Suppressor macrophage treated with lipopolysaccharide for 4 hours (primary cell): ENCODE results near the gene MGRN1.

Experiments used
- DNase-seq: peaks from one replicate; pipeline ENCODE4 v3.0.0-alpha.2; 2020

Gene MGRN1

DNA sequence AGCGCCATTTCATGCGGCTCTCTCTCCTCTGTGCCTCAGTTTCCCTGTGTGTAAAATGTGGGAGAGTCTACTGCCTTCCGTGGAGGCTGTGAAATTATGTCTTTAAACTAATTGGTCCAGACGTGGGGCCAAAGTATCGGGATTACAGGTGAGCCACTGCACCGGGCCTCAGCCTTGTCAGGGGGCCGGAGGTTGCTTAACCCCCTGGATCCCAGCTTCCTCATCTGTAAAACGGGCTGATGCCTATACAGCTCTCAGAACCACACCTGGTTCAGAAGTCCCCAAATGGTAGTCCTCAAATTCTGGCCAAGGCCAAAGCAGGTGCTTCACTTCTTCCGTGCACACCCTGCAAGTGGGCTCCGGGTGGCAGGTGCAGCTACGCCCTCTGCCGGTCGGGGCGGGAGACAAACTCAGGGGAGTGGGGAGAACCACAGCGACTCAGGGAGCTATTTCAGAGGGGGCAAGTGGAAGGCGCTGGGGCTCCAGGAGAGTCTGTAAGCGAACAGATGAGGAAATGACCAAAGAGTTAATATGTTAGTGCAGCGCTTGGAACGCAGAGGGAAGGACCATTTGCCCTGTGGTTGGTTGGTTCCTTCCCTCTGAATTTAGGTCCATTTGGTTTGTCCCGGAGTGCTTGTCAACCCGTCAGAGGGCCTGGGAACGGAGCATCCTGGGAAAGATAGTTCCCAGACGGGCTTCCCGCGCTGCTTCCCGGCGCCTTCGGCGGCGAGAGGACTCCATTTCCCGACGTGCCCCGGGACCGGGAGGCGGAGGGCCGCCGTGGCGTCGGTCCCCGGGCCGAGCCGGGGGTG lies at the start of gene MGRN1:
Gene MGRN1 (plus strand): TSS at position 812 of the 812 bp plus-strand sequence. CDS start 135 bp downstream, outside the sequence.
- peak; percentile 99 for DNase-seq

DNA sequence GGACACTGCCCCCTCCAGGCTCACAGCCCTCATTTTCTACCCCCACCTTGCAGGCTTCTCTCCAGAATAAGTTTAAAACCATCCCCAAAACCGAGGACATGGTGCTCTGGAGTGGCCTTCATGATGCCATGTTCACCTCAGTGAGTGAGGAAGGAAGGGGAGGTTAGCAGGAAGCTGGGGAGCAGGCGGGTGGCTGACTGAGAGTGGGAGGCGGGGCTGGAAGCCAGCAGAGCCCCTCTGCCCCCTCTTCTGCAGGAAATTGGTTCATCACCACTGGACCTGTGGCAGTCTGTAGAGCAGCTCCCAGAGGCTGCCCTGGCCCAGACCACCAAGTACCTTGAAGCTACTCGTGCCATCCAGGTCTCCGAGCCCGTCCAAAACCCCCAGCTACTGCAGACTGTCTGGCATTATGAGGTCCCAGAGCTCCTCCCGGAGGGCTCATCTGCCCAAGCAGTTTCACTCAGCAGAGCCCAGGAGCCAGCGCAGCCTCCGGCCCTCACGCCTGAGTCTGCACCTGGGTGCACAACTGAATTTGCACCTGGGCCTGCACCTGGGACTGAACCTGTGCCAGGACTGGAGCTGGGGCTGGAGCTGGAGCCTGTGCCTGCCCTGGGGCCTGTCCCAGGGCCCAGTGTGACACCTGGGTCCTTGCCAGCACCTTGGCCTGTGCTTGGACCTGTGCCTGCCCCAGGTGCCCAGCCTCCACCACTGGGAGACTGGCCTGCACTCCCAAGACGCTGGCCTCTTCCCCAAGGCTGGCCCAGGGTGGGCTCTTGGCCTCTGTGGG lies 49.5 kb upstream of the MGRN1 start:
- no peak for DNase-seq

DNA sequence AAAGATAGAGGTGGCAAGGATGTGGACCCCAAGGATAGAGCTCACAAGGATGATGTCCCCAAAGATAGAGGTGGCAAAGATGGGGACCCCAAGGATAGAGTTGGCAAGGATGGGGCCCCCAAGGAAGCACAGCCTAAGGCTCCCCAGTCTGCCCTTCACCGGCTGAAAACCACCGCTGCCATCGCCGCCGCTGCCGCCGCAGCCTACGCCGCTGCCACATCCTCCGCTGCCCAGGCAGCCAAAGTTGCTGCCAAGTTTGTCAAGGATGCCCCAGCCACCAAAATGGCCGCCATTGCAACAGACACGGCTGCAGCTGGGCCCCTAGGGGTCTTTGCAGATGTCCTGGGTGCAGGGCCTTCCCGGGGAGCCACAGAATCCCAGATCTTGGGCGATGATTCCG lies 48.6 kb upstream of the MGRN1 start:
- no peak for DNase-seq

DNA sequence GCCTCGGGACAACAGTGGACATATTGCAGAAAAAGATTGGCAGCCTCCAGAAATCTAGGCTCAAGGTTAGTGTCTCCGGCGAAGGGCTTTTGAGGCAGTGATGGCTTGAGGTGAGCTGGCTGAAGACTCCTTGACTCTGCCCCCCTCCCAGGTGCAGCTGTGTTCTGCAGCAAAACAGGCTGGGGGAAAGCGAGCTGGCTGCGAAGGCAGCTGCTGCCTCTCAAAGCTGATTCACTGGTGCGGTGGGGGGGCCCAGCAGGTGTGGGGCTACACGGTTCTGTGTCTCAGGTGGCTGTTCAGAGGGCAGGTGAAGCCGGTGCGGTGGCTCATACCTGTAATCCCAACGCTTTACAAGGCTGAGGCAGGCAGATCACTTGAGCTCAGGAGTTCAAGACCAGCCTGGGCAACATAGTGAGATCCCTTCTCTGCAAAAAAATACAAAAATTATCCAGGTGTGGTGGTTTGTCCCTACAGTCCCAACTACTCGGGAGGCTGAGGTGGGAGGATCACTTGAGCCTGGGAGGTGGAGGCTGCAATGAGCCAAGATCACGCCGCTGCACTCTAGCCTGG lies 45.6 kb upstream of the MGRN1 start:
- no peak for DNase-seq

DNA sequence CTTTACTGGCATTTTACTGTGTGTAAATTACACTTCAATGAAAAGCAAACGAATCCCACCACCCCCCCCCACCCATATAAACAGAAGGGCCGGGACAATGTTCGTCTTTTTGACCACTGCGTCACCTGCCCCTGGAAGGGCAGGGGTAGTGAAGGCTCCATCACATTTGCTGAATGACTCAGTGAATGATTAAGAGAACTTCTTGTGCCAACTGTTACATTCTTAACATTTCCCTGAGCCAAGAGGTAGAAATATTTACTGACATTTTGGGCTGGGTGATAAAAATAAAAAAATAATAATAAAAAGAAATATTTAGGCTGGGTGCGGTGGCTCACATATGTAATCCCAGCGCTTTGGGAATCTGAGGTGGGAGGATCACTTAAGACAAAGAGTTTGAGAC lies 44.4 kb upstream of the MGRN1 start:
- no peak for DNase-seq

DNA sequence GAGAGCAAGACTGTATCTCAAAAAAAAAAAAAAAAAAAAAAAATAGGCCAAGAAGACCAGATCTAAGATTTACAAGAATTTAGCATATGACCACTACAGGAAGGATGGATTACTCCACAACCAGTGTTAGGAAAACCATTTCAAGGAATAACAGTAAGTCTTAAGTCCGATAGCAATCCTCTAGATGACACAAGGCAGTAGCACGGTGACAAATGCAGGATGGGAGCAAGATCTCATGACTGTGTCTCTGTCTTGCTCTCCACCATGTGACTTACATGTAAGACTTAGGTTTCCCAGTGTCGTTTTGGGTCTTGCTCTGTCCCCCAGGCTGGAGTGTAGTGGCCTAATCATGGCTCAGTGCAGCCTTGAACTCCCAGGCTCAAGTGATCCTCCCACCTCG lies 40.7 kb upstream of the MGRN1 start:
- peak; percentile 45 for DNase-seq

DNA sequence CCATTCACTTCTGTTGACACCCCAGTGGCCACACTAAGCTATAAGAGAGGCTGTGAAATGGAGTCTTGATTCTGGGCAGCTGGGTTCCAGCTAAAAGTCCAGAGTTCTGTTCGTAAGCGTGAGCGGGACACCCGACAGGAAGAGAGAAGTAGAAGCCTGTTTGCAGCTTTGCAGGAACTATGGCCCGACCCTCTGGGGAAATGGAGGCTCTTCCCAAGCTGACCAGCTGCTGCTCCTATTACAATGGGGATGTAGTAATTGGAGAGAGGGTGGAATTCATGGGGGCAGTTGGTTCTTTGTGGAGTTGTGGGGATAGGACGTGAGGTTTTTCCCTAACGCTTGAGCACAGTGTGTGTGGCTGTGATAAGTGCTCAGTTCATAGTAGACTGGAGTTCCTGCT lies 38.3 kb upstream of the MGRN1 start:
- DNase-seq, result no peak

DNA sequence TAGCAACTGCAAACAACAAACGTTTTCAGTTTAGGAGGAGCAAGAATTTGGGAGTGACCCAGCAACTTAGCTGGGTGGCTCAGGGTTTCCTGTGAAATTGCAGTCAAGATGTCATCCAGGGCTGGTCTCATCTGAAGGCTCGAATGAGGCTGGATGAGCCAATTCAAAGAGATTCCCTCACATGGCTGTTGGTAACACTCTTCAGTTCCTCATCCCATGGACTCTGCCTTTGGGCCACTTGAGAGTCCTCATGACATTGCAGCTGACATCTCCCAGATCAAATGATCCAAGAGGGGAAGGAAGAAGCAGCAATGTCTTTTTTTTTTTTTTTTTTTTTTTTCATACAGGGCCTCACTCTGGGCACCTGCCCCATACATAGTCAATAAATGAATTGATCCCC lies 36.2 kb upstream of the MGRN1 start:
- peak; percentile 36 for DNase-seq

DNA sequence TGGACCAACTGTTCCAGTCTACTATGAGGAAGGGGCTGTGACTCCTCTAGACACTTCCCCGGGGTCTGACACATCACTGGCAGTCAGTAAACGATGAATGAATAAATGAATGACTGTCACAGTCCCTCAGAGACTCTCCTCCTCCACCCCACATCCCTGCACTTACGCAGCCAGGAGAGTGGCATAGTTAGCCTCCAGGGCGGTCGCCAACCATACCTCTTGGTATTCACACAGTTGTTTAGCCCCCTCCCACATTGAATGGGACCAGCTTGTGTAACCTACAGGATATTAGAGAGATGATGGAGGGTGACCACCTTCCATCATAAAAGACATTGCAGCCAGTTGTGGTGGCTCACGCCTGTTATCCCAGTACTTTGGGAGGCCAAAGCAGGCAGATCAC lies 35.7 kb upstream of the MGRN1 start:
- DNase-seq, result no peak

DNA sequence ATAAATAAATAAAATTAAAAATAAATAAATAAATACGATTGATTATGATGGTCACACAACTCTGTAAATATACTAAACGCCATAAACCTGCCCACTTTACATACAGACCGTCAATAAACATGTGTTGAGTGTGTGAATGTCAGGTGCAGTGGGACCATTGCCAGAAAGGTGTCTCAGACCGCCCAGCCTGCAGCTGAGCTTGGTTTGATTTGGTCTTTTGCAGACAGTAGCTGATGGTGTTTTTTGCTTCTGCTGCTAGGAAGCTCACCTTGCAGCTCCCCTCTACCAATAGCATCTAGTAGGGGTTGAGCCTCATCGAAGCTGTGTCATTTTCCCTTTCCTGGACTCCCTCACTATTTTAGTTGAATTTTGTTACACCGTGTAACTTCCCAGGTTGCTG lies 33.4 kb upstream of the MGRN1 start:
- no peak for DNase-seq

DNA sequence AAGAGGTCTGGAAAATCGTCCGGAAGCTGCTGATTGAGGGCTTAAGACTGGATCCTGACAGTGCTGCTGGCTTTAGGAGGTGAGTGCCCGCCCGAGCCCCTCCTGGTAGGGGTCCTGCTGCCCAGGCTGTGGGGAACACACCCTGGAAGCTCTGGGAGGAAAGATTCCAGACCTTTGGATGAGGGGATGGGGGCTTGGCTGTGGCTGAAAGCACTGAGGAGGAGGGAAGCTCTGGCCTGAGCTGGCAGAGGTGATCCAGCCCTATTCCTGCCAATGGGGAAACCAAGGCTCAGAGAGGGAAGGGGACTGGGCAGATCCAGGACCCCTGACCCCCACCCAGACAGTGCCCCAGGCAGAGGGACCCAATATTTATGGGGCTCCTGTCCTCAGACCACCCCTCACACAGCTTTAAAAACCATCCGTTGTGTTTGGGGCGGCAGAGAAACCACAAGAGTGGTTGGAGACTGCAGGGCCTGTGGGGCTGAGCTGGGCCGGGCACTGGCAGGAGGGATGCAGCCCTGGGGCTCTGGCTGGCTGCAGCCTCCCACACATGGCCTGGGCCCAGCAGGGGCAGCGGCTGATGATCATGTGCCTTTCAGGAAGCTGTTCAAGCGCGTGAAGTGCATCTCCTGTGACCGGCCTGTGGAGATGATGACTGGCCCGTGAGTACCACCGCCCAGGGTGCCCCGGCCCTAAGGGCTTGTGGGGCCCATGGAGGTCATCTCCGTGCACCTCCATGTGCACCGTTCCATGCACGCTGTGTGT lies 32.7 kb upstream of the MGRN1 start:
- DNase-seq, result no peak

DNA sequence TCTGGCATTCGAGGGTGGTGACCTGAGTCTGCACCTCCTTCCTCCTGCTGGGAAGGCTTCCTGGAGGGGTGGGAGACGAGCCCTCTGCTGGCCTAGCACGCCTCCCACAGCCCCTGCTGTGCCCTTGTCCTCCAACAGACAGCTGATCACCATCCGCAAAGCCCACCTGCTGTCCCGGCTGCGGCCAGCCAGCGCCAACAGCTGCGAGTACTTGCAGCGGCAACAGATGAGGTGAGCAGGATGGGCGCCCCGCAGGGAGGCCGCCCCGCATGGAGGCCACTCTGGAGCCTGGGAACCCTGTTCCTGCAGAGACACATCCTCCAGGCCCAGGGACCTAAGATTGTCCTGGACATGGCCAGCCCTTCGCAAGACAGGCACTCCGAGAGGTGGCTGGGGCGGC lies 31.5 kb upstream of the MGRN1 start:
- DNase-seq, result no peak

DNA sequence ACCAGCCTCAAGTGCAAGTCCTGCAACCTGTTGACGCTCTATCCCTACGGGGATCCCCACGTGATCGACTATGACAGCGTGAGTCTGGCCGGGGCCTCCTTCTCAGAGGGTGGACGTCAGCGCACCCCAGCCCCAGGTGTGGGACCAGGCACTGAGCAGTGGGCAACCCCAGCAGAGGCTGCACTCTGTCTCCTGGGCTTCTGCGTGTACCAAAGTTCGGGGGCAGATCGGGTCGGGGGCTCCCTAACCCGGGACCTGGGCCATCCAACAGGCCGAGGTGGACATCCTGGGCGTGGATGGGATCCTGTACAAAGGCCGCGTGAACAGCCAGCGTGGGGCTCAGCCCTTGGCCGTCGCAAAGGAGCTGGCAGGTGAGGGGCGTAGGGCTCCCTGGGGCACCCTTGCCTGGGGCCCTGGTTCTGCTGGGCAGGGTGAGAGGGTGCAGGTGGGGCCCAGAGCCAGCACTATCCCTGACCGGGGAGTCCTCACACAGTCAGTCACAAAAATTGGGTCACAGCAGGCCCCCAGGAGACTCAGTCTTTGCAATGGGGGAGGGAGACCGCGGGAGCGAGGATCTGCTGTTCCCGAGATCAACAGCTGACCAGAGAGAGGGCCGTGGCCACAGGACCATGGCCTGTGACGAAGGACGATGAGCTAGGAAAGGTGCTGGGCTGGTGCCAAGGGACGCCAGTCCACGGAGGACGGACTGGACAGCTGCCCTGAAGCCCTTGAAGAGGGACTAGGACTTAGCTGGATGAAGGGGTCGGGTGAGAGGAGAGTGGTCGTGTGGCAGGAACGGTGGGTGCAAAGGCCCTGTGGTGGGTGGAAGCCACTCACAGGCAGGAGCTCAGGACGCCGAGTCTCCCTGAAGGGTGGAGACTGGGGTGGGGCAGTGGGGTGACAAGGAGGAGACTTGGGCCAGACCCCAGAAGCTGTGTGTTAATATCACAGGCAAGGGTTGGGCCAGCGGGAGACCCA lies 29.9 kb upstream of the MGRN1 start:
- DNase-seq, result no peak

DNA sequence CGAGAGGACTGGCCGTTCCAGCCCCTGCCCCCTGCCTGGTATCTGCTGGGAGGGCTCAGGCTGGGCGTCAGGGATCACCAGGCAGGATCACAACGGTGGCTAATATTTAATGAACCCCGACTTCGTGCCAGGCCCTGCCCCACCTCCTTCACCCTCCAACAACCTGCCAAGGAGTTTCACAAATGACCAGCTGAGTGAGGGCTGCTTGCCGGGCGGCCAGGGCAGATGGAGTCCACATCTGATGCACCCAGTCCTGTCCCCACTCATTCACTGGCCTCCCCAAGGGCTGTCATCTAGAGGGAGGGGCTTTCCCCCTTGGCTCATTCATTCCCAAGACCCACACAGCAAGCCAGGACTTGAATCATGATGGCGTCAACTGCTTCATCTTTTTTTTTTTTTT lies 27.5 kb upstream of the MGRN1 start:
- no peak for DNase-seq

DNA sequence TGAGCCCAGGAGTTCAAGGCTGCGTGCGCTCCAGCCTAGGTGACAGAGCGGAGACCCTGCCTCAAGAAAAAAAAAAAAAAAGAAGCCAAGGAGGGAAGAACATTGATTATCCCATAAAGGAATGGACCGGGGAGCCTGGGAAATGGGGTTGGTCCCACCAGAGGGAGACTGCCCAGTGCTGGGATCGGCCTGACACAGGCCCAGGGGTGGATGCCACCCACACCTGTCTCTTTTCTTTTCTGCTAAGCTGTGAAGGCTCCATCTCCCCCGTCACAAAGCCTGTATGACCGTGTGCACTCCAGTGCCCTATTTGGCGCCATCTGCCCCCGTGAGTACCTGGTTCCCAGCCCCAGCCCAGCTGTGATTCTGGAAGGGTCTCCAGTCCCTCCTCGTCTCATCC lies 25.6 kb upstream of the MGRN1 start:
- DNase-seq, result no peak

DNA sequence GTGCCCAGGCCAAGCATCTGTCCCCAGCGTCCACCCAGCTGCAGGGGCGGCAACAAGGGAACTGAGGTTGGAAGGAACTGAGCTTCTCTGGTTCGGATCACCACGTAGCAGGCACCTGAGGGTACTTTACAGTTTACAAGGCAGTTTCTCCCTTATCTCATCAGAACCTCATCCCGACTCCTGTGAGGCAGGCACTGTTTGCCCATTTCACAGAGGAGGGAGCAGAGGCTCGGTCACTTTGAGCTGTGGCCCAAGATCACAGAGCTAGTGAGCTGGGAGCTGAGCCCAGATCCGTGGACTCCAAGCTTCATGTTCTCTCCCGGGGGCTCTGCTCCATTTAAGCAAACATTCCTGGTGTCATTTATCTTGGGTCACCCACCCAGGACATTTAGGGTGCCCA lies 25.1 kb upstream of the MGRN1 start:
- no peak for DNase-seq

DNA sequence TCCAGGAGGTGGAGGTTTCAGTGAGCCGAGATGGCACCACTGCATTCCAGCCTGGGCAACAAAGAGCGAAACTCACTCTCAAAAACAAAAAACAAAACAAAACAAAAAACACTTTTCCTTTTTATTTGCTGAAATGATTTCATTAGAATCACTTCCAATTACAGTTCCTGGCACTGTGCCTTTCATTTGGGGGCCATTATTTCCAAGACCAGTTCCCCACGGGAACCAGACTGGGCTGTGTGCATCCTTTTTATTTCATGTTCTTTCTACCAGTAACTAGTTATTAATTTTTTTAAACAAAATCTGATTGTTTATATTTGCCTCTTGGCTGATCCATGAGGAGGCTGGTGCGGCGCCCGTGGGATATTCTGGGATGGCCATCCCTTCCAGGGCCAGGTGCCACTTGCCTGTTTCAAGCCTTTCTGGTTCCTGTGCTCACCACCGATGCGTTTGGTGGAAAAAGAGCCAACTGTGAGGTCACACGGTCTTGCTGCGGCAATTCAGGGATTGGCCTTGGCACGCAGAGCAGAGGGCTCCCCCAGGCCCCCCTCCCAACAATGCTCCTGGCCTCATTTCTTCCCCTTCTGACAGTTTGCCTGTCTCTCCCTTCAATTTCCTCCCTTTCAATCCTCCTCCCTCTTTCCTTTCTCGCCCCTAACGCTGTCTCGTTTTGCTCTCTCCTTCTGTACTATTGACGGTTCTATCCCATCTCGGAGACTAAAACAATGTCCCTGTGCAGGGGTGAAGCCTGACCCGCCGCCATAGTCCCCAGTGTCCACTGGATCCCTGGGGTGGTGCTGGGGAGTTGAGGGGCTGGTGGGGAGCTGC lies 23.4 kb upstream of the MGRN1 start:
- no peak for DNase-seq

DNA sequence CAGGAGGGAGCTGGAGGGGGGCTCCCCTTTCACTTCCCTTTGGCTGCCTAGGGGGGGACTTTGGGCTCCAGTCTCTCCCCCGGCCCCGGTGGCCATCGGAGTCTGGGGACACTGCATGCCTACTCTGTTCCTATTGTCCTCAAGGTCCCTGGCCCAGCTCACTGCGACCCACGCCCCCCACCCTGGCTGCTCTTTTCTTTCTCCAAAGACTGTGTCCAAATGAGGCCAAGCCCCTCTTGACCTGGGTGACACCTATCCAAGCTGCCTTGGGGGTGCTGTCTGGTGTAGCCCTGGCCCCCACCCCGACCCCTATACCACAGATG lies 22.8 kb upstream of the MGRN1 start:
- DNase-seq, result no peak

DNA sequence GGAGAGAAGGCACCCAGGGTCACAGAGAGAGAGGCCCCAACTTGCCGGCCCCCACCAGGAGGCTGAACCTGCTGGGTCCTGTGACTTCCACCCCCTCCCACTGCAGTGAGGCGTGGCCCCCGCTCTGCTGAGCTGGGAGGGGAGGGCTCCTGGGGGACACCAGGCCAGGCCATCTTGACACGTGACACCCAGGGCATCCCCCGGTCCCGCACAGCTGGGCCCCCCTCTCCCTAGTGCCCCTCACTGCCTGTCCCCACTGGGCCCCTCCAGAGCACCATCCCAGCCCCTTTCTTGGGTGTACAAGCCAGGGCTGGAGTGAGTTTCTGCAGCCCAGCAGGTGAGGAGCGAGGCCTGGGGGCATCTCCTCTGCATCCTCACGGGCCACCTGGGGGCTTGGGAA lies 22.3 kb upstream of the MGRN1 start:
- DNase-seq, result no peak

DNA sequence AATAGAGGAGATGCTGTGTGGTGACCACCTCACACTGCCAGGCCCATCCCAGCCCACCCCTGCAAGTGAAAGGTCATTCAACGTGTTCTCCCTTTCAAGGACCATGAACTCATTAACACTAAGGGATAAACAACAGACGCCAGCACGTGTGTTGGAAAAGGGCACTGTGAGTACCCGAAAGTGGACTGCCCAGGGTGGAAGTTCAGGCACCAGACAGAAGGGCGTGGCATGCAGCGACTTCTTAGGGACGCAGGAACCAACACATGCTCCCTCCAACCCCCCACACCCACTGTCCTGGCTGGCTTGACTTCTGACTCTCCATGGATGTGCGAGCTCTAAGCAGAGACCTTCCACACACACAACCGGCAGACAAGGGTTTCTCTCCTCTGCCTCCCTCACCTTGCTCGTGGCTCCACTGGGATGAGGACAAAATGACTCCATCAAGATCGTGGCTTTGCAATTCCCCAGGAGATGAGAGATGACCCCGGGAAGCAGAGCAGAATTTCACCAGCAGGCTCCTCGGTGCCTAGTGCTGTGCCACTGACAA lies 20.9 kb upstream of the MGRN1 start:
- no peak for DNase-seq

DNA sequence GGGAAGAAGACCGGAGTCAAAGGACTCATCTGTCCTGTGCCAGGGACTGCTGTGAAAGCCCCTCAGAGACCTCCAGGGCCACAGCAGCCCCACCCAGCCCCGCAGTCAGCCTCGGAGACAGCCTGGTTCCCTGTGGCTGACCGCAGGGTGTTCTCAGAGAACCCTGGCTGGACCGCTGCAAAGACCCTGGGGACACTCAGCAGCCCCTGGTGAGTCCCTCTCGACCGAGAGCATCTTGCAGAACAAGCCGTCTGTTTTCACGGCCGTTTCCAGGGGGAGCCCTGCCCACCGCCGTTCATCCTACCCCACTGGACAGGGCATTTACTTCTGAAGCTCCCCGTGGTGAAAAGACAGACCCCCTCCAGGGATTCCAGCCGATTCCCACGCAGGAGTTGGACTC lies 20.2 kb upstream of the MGRN1 start:
- no peak for DNase-seq
